SK-N-MC (cell line): Measurements from ENCODE around the gene CCDC93.

Experiments
- DNase-seq: peaks from one replicate; pipeline ENCODE4 v3.0.0-alpha.2; 2011; ENCODE audit warnings: low read depth, low spot score
- H3K27ac ChIP-seq: fragments of 200-600 bp; sonication (generic); 2 replicates; pipeline ENCODE4 v1.5.1; 2016; ENCODE audit warnings: mixed run types
- H3K36me3 ChIP-seq: fragments of 200-600 bp; sonication (generic); 2 replicates; pipeline ENCODE4 v1.6.1; 2017; ENCODE audit warnings: antibody characterized with exemption, low read length, mixed read lengths; ENCODE audit not compliant: insufficient read depth
- H3K4me3 ChIP-seq: fragments of 200-600 bp; sonication (generic); 2 replicates; pipeline ENCODE4 v1.5.1; 2016
- H3K9ac ChIP-seq: fragments of 200-600 bp; sonication (generic); 2 replicates; pipeline ENCODE4 v1.8.0; 2017; ENCODE audit warnings: mixed run types, mixed read lengths; ENCODE audit not compliant: insufficient read length
- H3K9me3 ChIP-seq: fragments of 200-600 bp; sonication (generic); 2 replicates; pipeline ENCODE4 v1.6.1; 2017; ENCODE audit warnings: low read depth, mild to moderate bottlenecking, antibody characterized with exemption, low read length, moderate library complexity, mixed read lengths
- EZH2 ChIP-seq: fragments of 200-600 bp; sonication (generic); IDR thresholded peaks from one replicate; pipeline ENCODE4 v1.6.1; 2017; ENCODE audit warnings: antibody characterized with exemption
- FOXP2 ChIP-seq: optimal IDR thresholded peaks from 2 replicates; pipeline ENCODE3; 2011; ENCODE audit warnings: mild to moderate bottlenecking, moderate library complexity; ENCODE audit not compliant: insufficient read depth; ENCODE audit errors: extremely low read length, control extremely low read depth
- POLR2AphosphoS5 ChIP-seq: IDR thresholded peaks from 2 replicates; pipeline ENCODE4 v1.6.1; 2012; ENCODE audit warnings: mild to moderate bottlenecking, low read depth, low read length, borderline replicate concordance

Gene CCDC93

GRCh38 chr2:118049816-118050140 is 35.9 kb upstream of the CCDC93 start:
- no peak for DNase-seq

GRCh38 chr2:118049140-118049815 is 35.4 kb upstream of the CCDC93 start:
- Histone ChIP-seq H3K36me3 (no peaks in the 10 kb centered on the region), H3K9ac (no peak overlapping the region), H3K27ac (no peak overlapping the region), H3K9me3 (no peaks in the 10 kb centered on the region), H3K4me3 (no peak overlapping the region)
- no peak for DNase-seq
- no peak for TF ChIP-seq FOXP2
- TF ChIP-seq EZH2 = no peak
- TF ChIP-seq POLR2AphosphoS5 = no peak

More at GRCh38 chr2:118049816-118050140, 35.9 kb upstream of the CCDC93 start:
- no peak overlapping the region for H3K9ac ChIP-seq
- no peak for TF ChIP-seq EZH2
- no peak for TF ChIP-seq POLR2AphosphoS5
- TF ChIP-seq FOXP2 = no peak
- H3K4me3 ChIP-seq = no peak overlapping the region
- H3K36me3 ChIP-seq = no peaks in the 10 kb centered on the region
- no peaks in the 10 kb centered on the region for H3K9me3 ChIP-seq
- no peak overlapping the region for H3K27ac ChIP-seq

GRCh38 chr2:118048401-118048800 is 34.5 kb upstream of the CCDC93 start:
- DNase-seq = no peak
- Histone ChIP-seq H3K9ac (no peak overlapping the region), H3K27ac (no peak overlapping the region), H3K9me3 (no peaks in the 10 kb centered on the region), H3K4me3 (no peak overlapping the region), H3K36me3 (no peaks in the 10 kb centered on the region)
- TF ChIP-seq EZH2 (no peak), POLR2AphosphoS5 (no peak), FOXP2 (no peak)

GRCh38 chr2:118047380-118047826 is 33.5 kb upstream of the CCDC93 start:
- no peaks in the 10 kb centered on the region for H3K36me3 ChIP-seq
- TF ChIP-seq EZH2 (no peak), POLR2AphosphoS5 (no peak), FOXP2 (no peak)
- H3K9ac ChIP-seq = no peak overlapping the region
- DNase-seq = no peak
- no peak overlapping the region for H3K27ac ChIP-seq
- H3K4me3 ChIP-seq = no peak overlapping the region
- no peaks in the 10 kb centered on the region for H3K9me3 ChIP-seq

GRCh38 chr2:118046634-118047210 is 32.9 kb upstream of the CCDC93 start:
- peak; percentile 12 for DNase-seq
- TF ChIP-seq POLR2AphosphoS5 (no peak), FOXP2 (no peak), EZH2 (no peak)

GRCh38 chr2:118045286-118045685 is 31.4 kb upstream of the CCDC93 start:
- Histone ChIP-seq H3K9ac (no peak overlapping the region), H3K36me3 (no peaks in the 10 kb centered on the region), H3K9me3 (no peaks in the 10 kb centered on the region), H3K27ac (no peak overlapping the region), H3K4me3 (no peak overlapping the region)
- DNase-seq = no peak
- TF ChIP-seq FOXP2 (no peak), EZH2 (no peak)

More at GRCh38 chr2:118046634-118047210, 32.9 kb upstream of the CCDC93 start:
- H3K4me3 ChIP-seq = no peak overlapping the region
- no peaks in the 10 kb centered on the region for H3K36me3 ChIP-seq
- H3K9ac ChIP-seq = no peak overlapping the region
- no peak overlapping the region for H3K27ac ChIP-seq
- H3K9me3 ChIP-seq = no peaks in the 10 kb centered on the region

GRCh38 chr2:118044854-118045253 is 31.0 kb upstream of the CCDC93 start:
- no peak for TF ChIP-seq FOXP2
- no peak for TF ChIP-seq POLR2AphosphoS5
- TF ChIP-seq EZH2 = no peak
- Histone ChIP-seq H3K4me3 (no peak overlapping the region), H3K9me3 (no peaks in the 10 kb centered on the region), H3K36me3 (no peaks in the 10 kb centered on the region), H3K9ac (no peak overlapping the region), H3K27ac (no peak overlapping the region)
- DNase-seq = no peak

- Histone ChIP-seq H3K27ac (no peak overlapping the region), H3K9ac (no peak overlapping the region), H3K36me3 (no peaks in the 10 kb centered on the region), H3K9me3 (no peaks in the 10 kb centered on the region), H3K4me3 (no peak overlapping the region)
- TF ChIP-seq EZH2 = no peak
- no peak for TF ChIP-seq FOXP2
- no peak for TF ChIP-seq POLR2AphosphoS5
- DNase-seq = no peak
Observed at GRCh38 chr2:118044103-118044716, 30.3 kb upstream of the CCDC93 start.
